PC-3 (cell line): ENCODE data around the gene SLC12A8. TPM values are rescaled to one million over a fixed set of nuclear protein-coding genes. Genes with fewer than 3 reads are reported as not detected.
A peak's percentile ranks its signal among the peaks of the same experiment; 100 is the strongest.

Experiments
- ATAC-seq: fragments of 200-7000 bp; cut with Tn5 transposase; 2 replicates; pipeline ENCODE4 v1.9.1; 2020; ENCODE audit warnings: mild to moderate bottlenecking, moderate library complexity
- BruUV-seq: library from RNA; stranded (reverse); fragments of 400-500 nt; replicated peaks from 2 replicates; lab custom pipeline; 2021; lab: Mats Ljungman, UMichigan
- CTCF ChIA-PET: fragments of 300-600 bp; sonication (Branson Sonifier 250); formaldehyde crosslinking; loops from one replicate; lab custom pipeline; 2022; ENCODE audit warnings: antibody characterized with exemption; lab: Charles Lee
- POLR2A ChIA-PET: fragments of 300-600 bp; sonication (Branson Sonifier 250); formaldehyde crosslinking; loops from one replicate; lab custom pipeline; 2022; ENCODE audit warnings: antibody characterized with exemption; ENCODE audit not compliant: unreplicated experiment; lab: Charles Lee
- DNase-seq: peaks from one replicate; pipeline ENCODE4 v3.0.0-alpha.2; 2015
- H2AFZ ChIP-seq: fragments of 300-600 bp; sonication (generic); 2 replicates; pipeline ENCODE4 v1.6.0; 2016; ENCODE audit warnings: antibody characterized with exemption, low read length
- H3F3A ChIP-seq: fragments of 300-600 bp; sonication (generic); one replicate; pipeline ENCODE4 v1.6.0; 2017; ENCODE audit warnings: antibody characterized with exemption, low read length, control low read depth, mild to moderate bottlenecking; ENCODE audit not compliant: unreplicated experiment
- H3K27ac ChIP-seq: fragments of 300-600 bp; sonication (generic); 2 replicates; pipeline ENCODE4 v1.5.1; 2016; ENCODE audit warnings: mild to moderate bottlenecking, low read length
- H3K27me3 ChIP-seq: fragments of 300-600 bp; sonication (generic); 2 replicates; pipeline ENCODE4 v1.6.1; 2016; ENCODE audit warnings: low read length, mixed read lengths
- H3K36me3 ChIP-seq: fragments of 300-600 bp; sonication (generic); 2 replicates; pipeline ENCODE4 v1.6.1; 2016; ENCODE audit warnings: low read depth, mixed run types, low read length, mixed read lengths
- H3K4me1 ChIP-seq: fragments of 300-600 bp; sonication (generic); 2 replicates; pipeline ENCODE4 v1.5.1; 2016; ENCODE audit warnings: low read length; ENCODE audit not compliant: insufficient read depth
- H3K4me2 ChIP-seq: fragments of 300-600 bp; sonication (generic); 2 replicates; pipeline ENCODE4 v1.6.0; 2016; ENCODE audit warnings: low read length
- H3K4me3 ChIP-seq: fragments of 300-600 bp; sonication (generic); 2 replicates; pipeline ENCODE4 v1.5.1; 2016; ENCODE audit warnings: mild to moderate bottlenecking, low read length, mixed read lengths
- H3K79me2 ChIP-seq: fragments of 300-600 bp; sonication (generic); 2 replicates; pipeline ENCODE4 v1.6.1; 2017; ENCODE audit warnings: low read length, mixed read lengths
- H3K9ac ChIP-seq: fragments of 300-600 bp; sonication (generic); 2 replicates; pipeline ENCODE4 v1.6.0; 2016; ENCODE audit warnings: mild to moderate bottlenecking, low read length
- H3K9me2 ChIP-seq: fragments of 300-600 bp; sonication (generic); replicated peaks from 2 replicates; pipeline ENCODE4 v1.6.1; 2016; ENCODE audit warnings: mixed run types, low read length, mixed read lengths
- H3K9me3 ChIP-seq: fragments of 300-600 bp; sonication (generic); 2 replicates; pipeline ENCODE4 v1.6.1; 2016; ENCODE audit warnings: low read length, mixed read lengths
- H4K20me1 ChIP-seq: fragments of 300-600 bp; sonication (generic); 2 replicates; pipeline ENCODE4 v1.6.1; 2016; ENCODE audit warnings: low read length, mixed read lengths
- CTCF ChIP-seq: fragments of 300-600 bp; sonication (generic); conservative IDR thresholded peaks from 2 replicates; pipeline ENCODE4 v1.5.1; 2017; ENCODE audit warnings: antibody characterized with exemption, low read depth, mild to moderate bottlenecking, low read length
- EZH2 ChIP-seq: fragments of 300-600 bp; sonication (generic); IDR thresholded peaks from one replicate; pipeline ENCODE4 v1.6.1; 2017; ENCODE audit warnings: antibody characterized with exemption, mild to moderate bottlenecking, low read length; ENCODE audit not compliant: unreplicated experiment
- EZH2phosphoT487 ChIP-seq: fragments of 300-600 bp; sonication (generic); IDR thresholded peaks from 2 replicates; pipeline ENCODE4 v1.6.1; 2018; ENCODE audit warnings: mild to moderate bottlenecking, antibody characterized with exemption, low read length, borderline replicate concordance
- intact Hi-C: fragments of 100-400 bp; cut with micrococcal nuclease; formaldehyde crosslinking; loops from 2 replicates; pipeline ENCODE4 v1.9.0; 2023
- total RNA-seq: library from RNA; depleted of rRNA; stranded (reverse); fragments of >200 nt; gene quantifications from 2 replicates; pipeline ENCODE4 v1.2.3, GENCODE V29; 2014

Gene SLC12A8
- total RNA-seq, 1 experiment from 2014 or later: 11.0 TPM

GRCh38 chr3:125080077-125080476 is 132.5 kb downstream of the SLC12A8 start:
- H3K9me2 ChIP-seq: no peaks in the 10 kb centered on the region
- no peaks in the 10 kb centered on the region for H4K20me1 ChIP-seq
- intact Hi-C loops: no loop called here
- CTCF ChIA-PET: no interaction called here
- H3K4me3 ChIP-seq: no peak overlapping the region
- H3K9me3 ChIP-seq: no peaks in the 10 kb centered on the region
- H3K9ac ChIP-seq: no peak overlapping the region
- ATAC-seq: no peak; the same call in 1 of the 2 replicates
- no peaks in the 10 kb centered on the region for H3K27me3 ChIP-seq
- peaks cover 17% of the 10 kb centered on the region for H3K4me1 ChIP-seq
- no peaks in the 10 kb centered on the region for H3K79me2 ChIP-seq
- TF ChIP-seq CTCF (no peak), EZH2 (no peak), EZH2phosphoT487 (no peak)
- no peak for DNase-seq
- H2AFZ ChIP-seq: no peak overlapping the region
- H3K36me3 ChIP-seq: no peaks in the 10 kb centered on the region; the same call in 1 of the 2 replicates
- no peaks in the 10 kb centered on the region for H3F3A ChIP-seq
- no peak overlapping the region for H3K4me2 ChIP-seq
- POLR2A ChIA-PET: no interaction called here
- no peak overlapping the region for H3K27ac ChIP-seq
- BruUV-seq: no TSS peak

- no peaks in the 10 kb centered on the region for H3K9me3 ChIP-seq
- no peaks in the 10 kb centered on the region; the same call in 1 of the 2 replicates for H3K36me3 ChIP-seq
- peak overlapping the region; percentile 38 for H3K27ac ChIP-seq
- no peaks in the 10 kb centered on the region for H3F3A ChIP-seq
- H3K79me2 ChIP-seq: no peaks in the 10 kb centered on the region
- no peaks in the 10 kb centered on the region for H3K27me3 ChIP-seq
- POLR2A ChIA-PET: no interaction called here
- CTCF ChIA-PET: no interaction called here
- no peak overlapping the region for H2AFZ ChIP-seq
- intact Hi-C loops: no loop called here
- peaks cover 17% of the 10 kb centered on the region for H3K4me1 ChIP-seq
- BruUV-seq: no TSS peak
- H3K4me2 ChIP-seq: no peak overlapping the region
- TF ChIP-seq EZH2 (no peak), EZH2phosphoT487 (no peak), CTCF (no peak)
- no peaks in the 10 kb centered on the region for H4K20me1 ChIP-seq
- no peak overlapping the region for H3K9ac ChIP-seq
- H3K4me3 ChIP-seq: no peak overlapping the region
- H3K9me2 ChIP-seq: no peaks in the 10 kb centered on the region
- ATAC-seq (peak; percentile 57), DNase-seq (peak; percentile 60)
These were observed 132.9 kb downstream of the SLC12A8 start for GRCh38 chr3:125079675-125080045.

- H3K27ac ChIP-seq: peak overlapping the region; percentile 38
- H3K9ac ChIP-seq: no peak overlapping the region
- DNase-seq (peak; percentile 46), ATAC-seq (peak; percentile 53)
- intact Hi-C loops: no loop called here
- no peak overlapping the region for H3K4me3 ChIP-seq
- H2AFZ ChIP-seq: no peak overlapping the region
- H4K20me1 ChIP-seq: no peaks in the 10 kb centered on the region
- no peaks in the 10 kb centered on the region for H3K9me2 ChIP-seq
- TF ChIP-seq CTCF (no peak), EZH2 (no peak), EZH2phosphoT487 (no peak)
- no peak overlapping the region for H3K4me2 ChIP-seq
- POLR2A ChIA-PET: no interaction called here
- no peaks in the 10 kb centered on the region for H3K9me3 ChIP-seq
- peaks cover 17% of the 10 kb centered on the region for H3K4me1 ChIP-seq
- H3K79me2 ChIP-seq: no peaks in the 10 kb centered on the region
- no TSS peak for BruUV-seq
- no peaks in the 10 kb centered on the region; the same call in 1 of the 2 replicates for H3K36me3 ChIP-seq
- CTCF ChIA-PET: no interaction called here
- no peaks in the 10 kb centered on the region for H3K27me3 ChIP-seq
- H3F3A ChIP-seq: no peaks in the 10 kb centered on the region
These were observed 133.4 kb downstream of the SLC12A8 start for GRCh38 chr3:125078951-125079674.
